ENCODE data around the gene COASY. TPM values are rescaled to one million over a fixed set of nuclear protein-coding genes. Genes with fewer than 3 reads are reported as not detected.
"Not testable (repeated sequence)": the region's sequence is repeated elsewhere in the genome, so short reads cannot be mapped to it uniquely, and the experiment has no call there.

COASY gene
- total RNA-seq, 1 experiment from 2014 or later: 131 TPM

GRCh38 chr17:42544874-42545283, 17.1 kb upstream of the COASY start:
- H3K36me3 Mint-ChIP-seq: peaks cover 8% of the 10 kb centered on the region; the same call in 1 of the 2 replicates
- peaks cover 2% of the 10 kb centered on the region; the same call in 1 of the 2 replicates for H3K27me3 Mint-ChIP-seq (ENCODE audit: low read depth)
- H3K4me1 Mint-ChIP-seq: peaks cover 12% of the 10 kb centered on the region
- no peak for ATAC-seq
- no peak overlapping the region for H3K27ac Mint-ChIP-seq
- TF ChIP-seq GABPB1 (CRISPR knock-in tag; IDR thresholded peaks at IDR 0.05) (0 out of 2 replicates have a peak, but pooled peaks have one; percentile 20), SOX15 (CRISPR knock-in tag; IDR thresholded peaks at IDR 0.05) (no peak), NR1H2 (CRISPR knock-in tag; IDR thresholded peaks at IDR 0.05) (no peak), TP53 (CRISPR knock-in tag; IDR thresholded peaks at IDR 0.05) (no peak), NFYB (CRISPR knock-in tag; conservative IDR thresholded peaks at IDR 0.05; ENCODE audit: low read depth) (no peak)
- CTCF ChIA-PET: no interaction called here
- no peak for DNase-seq (ENCODE audit: low spot score)
- H3K4me3 Mint-ChIP-seq: no peak overlapping the region
- POLR2A ChIA-PET: no interaction called here
- no peaks in the 10 kb centered on the region for H3K9me3 Mint-ChIP-seq

GRCh38 chr17:42545755-42546505, 16.0 kb upstream of the COASY start:
- H3K27ac Mint-ChIP-seq; H3K36me3 Mint-ChIP-seq; H3K27me3 Mint-ChIP-seq (ENCODE audit: low read depth); ATAC-seq; POLR2A ChIA-PET; H3K9me3 Mint-ChIP-seq; H3K4me3 Mint-ChIP-seq; DNase-seq (ENCODE audit: low spot score): not testable (repeated sequence)
- CTCF ChIA-PET: interaction anchor here (1.3 to 1.4 kb wide), 2 partner anchors 9 kb away, joined by 3 to 4 read pairs; no protein-coding TSS in a partner anchor
- peaks cover 14% of the 10 kb centered on the region for H3K4me1 Mint-ChIP-seq

DNA sequence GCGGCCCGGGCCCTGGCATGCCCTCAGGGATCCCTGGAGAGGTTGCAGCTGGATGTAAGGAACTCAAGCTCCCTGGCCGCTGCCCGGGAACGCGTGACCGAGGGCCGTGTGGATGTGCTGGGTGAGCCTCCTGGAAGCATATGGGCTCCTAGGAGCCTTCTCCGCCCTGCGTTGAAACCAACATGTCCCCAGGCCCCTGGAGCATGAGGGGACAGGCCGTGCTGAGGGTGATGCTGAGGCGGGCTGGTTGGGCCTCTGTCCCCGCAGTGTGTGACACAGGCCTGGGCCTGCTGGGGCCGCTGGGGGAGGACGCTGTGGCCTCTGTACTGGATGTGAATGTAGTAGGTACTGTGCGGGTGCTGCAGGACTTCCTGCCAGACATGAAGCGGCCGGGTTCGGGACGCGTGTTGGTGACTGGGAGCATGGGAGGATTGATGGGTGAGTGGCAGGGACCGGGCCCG, 14.9 kb upstream of the COASY start:
- H3K27me3 Mint-ChIP-seq (ENCODE audit: low read depth): peaks cover 2% of the 10 kb centered on the region; the same call in 1 of the 2 replicates
- ChIA-PET POLR2A (no interaction called here), CTCF (interaction anchor here (1.3 to 3.0 kb wide), 9 partner anchors 11 to 277 kb away, joined by 3 to 65 read pairs (median 18); partner anchors contain the start of genes BECN1, NAGLU and PSMC3IP)
- DNase-seq (ENCODE audit: low spot score): no peak
- H3K4me3 Mint-ChIP-seq: 0 out of 2 replicates have a peak overlapping the region, but pooled peaks have one; percentile 16
- no peaks in the 10 kb centered on the region; the same call in 1 of the 2 replicates for H3K36me3 Mint-ChIP-seq
- H3K9me3 Mint-ChIP-seq: no peaks in the 10 kb centered on the region
- H3K27ac Mint-ChIP-seq: no peak overlapping the region
- H3K4me1 Mint-ChIP-seq: peaks cover 15% of the 10 kb centered on the region
- no peak for ATAC-seq
- TF ChIP-seq ZNF281 (CRISPR knock-in tag; IDR thresholded peaks at IDR 0.05): no peak
- no peak for TF ChIP-seq MXD4 (CRISPR knock-in tag; IDR thresholded peaks at IDR 0.05; ENCODE audit: borderline replicate concordance)
- TF ChIP-seq, protein P1, sequence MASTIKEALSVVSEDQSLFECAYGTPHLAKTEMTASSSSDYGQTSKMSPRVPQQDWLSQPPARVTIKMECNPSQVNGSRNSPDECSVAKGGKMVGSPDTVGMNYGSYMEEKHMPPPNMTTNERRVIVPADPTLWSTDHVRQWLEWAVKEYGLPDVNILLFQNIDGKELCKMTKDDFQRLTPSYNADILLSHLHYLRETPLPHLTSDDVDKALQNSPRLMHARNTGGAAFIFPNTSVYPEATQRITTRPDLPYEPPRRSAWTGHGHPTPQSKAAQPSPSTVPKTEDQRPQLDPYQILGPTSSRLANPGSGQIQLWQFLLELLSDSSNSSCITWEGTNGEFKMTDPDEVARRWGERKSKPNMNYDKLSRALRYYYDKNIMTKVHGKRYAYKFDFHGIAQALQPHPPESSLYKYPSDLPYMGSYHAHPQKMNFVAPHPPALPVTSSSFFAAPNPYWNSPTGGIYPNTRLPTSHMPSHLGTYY (CRISPR knock-in tag; IDR thresholded peaks at IDR 0.05): no peak
- TF ChIP-seq JUN (CRISPR knock-in tag; IDR thresholded peaks at IDR 0.05): no peak
- TF ChIP-seq MYBL2 (CRISPR knock-in tag; IDR thresholded peaks at IDR 0.05): no peak
- no peak for TF ChIP-seq ETV6 (CRISPR knock-in tag; IDR thresholded peaks at IDR 0.05)
- no peak for TF ChIP-seq EMX1 (CRISPR knock-in tag; IDR thresholded peaks at IDR 0.05)
- TF ChIP-seq ZNF425 (CRISPR knock-in tag; conservative IDR thresholded peaks at IDR 0.05): no peak
- TF ChIP-seq SMAD3 (CRISPR knock-in tag; IDR thresholded peaks at IDR 0.05; ENCODE audit: borderline replicate concordance): no peak
- TF ChIP-seq OVOL2 (CRISPR knock-in tag; IDR thresholded peaks at IDR 0.05; ENCODE audit: borderline replicate concordance): no peak
- TF ChIP-seq ZNF416 (CRISPR knock-in tag; IDR thresholded peaks at IDR 0.05): no peak
- TF ChIP-seq NFATC4 (CRISPR knock-in tag; IDR thresholded peaks at IDR 0.05): no peak
- TF ChIP-seq ZNF396 (CRISPR knock-in tag; IDR thresholded peaks at IDR 0.05; ENCODE audit: borderline replicate concordance): no peak
- TF ChIP-seq, protein P2, sequence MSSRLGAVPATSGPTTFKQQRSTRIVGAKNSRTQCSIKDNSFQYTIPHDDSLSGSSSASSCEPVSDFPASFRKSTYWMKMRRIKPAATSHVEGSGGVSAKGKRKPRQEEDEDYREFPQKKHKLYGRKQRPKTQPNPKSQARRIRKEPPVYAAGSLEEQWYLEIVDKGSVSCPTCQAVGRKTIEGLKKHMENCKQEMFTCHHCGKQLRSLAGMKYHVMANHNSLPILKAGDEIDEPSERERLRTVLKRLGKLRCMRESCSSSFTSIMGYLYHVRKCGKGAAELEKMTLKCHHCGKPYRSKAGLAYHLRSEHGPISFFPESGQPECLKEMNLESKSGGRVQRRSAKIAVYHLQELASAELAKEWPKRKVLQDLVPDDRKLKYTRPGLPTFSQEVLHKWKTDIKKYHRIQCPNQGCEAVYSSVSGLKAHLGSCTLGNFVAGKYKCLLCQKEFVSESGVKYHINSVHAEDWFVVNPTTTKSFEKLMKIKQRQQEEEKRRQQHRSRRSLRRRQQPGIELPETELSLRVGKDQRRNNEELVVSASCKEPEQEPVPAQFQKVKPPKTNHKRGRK (CRISPR knock-in tag; IDR thresholded peaks at IDR 0.05; ENCODE audit: borderline replicate concordance): no peak
- TF ChIP-seq ZNF219 (CRISPR knock-in tag; IDR thresholded peaks at IDR 0.05; ENCODE audit: borderline replicate concordance): no peak
- no peak for TF ChIP-seq E2F5 (CRISPR knock-in tag; IDR thresholded peaks at IDR 0.05)

All from WTC11 (cell line).